Measurements from ENCODE around the gene GFER. TPM values are rescaled to one million over a fixed set of nuclear protein-coding genes. Genes with fewer than 3 reads are reported as not detected.

GFER gene
- total RNA-seq, 1 experiment from 2014 or later: 58.5 TPM

DNA sequence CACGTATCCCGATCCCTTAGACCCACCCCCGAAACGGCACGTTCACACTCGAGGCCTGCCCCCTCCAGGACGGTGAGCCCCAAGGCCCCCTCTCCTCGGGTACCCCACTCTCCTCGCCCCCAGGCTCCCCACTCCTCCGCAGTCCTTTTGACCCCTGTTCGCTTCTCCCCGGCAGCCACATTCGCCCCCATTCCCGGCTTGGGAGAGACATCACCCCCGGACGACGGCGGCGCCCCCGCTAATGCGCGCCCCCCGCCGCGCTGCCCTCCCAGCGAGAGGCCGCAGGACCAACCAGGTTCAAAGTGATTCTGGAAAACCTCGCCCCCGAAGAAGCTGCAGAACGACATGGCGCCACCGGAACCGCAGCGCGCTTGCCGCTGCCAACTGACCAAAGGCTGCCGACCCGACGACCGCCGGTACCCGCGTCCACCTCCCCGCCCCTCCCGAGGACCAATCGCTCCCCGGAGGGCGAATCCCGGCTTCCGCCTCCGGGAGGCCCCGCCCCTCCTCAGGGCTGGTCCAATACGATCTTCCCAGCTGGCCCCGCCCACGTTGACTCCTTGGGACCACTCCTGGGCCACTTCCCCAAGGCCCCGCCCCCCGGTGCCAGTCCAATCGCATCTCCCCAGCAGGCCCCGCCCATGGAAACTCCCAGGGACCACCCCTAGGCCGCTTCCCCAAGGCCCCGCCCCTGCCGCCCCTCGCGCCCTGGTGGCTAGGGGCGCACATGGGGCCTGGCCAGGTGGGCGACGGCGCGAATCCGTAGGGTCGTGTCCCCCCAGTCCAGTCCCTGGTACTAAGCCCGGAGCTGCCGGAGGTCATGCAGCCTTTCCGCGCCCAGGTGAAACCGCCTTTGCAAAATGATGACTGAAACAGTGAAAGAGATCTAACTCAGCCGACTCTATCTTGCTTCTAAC, 40.9 kb upstream of the GFER start, which contains the start of gene MSRB1 (continued):
- TF ChIP-seq, protein P1, sequence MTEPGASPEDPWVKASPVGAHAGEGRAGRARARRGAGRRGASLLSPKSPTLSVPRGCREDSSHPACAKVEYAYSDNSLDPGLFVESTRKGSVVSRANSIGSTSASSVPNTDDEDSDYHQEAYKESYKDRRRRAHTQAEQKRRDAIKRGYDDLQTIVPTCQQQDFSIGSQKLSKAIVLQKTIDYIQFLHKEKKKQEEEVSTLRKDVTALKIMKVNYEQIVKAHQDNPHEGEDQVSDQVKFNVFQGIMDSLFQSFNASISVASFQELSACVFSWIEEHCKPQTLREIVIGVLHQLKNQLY (CRISPR knock-in tag; IDR thresholded peaks at IDR 0.05): peak; percentile 44; the same call in 1 of the 2 replicates
- TF ChIP-seq JUN (CRISPR knock-in tag; IDR thresholded peaks at IDR 0.05) (0 out of 2 replicates have a peak, but pooled peaks have one; percentile 28), MXD4 (CRISPR knock-in tag; IDR thresholded peaks at IDR 0.05; ENCODE audit: borderline replicate concordance) (no peak), SMAD4 (CRISPR knock-in tag; IDR thresholded peaks at IDR 0.05) (no peak), GRHL2 (CRISPR knock-in tag; IDR thresholded peaks at IDR 0.05; ENCODE audit: insufficient replicate concordance, severe bottlenecking) (no peak), TEAD1 (CRISPR knock-in tag; IDR thresholded peaks at IDR 0.05) (peak; percentile 59), OVOL2 (CRISPR knock-in tag; IDR thresholded peaks at IDR 0.05; ENCODE audit: borderline replicate concordance) (no peak), ESRRA (CRISPR knock-in tag; IDR thresholded peaks at IDR 0.05; ENCODE audit: borderline replicate concordance) (peak; percentile 47; the same call in 1 of the 2 replicates), ZNF416 (CRISPR knock-in tag; IDR thresholded peaks at IDR 0.05) (0 out of 2 replicates have a peak, but pooled peaks have one; percentile 62), RELA (CRISPR knock-in tag; IDR thresholded peaks at IDR 0.05; ENCODE audit: borderline replicate concordance) (0 out of 2 replicates have a peak, but pooled peaks have one; percentile 35), NFE2L1 (CRISPR knock-in tag; IDR thresholded peaks at IDR 0.05) (peak; percentile 52; the same call in 1 of the 2 replicates), NFYB (CRISPR knock-in tag; conservative IDR thresholded peaks at IDR 0.05; ENCODE audit: low read depth) (peak; percentile 59), ZNF396 (CRISPR knock-in tag; IDR thresholded peaks at IDR 0.05; ENCODE audit: borderline replicate concordance) (no peak), ZNF317 (CRISPR knock-in tag; IDR thresholded peaks at IDR 0.05; ENCODE audit: borderline replicate concordance, low read depth) (no peak)
- TF ChIP-seq, protein P2, sequence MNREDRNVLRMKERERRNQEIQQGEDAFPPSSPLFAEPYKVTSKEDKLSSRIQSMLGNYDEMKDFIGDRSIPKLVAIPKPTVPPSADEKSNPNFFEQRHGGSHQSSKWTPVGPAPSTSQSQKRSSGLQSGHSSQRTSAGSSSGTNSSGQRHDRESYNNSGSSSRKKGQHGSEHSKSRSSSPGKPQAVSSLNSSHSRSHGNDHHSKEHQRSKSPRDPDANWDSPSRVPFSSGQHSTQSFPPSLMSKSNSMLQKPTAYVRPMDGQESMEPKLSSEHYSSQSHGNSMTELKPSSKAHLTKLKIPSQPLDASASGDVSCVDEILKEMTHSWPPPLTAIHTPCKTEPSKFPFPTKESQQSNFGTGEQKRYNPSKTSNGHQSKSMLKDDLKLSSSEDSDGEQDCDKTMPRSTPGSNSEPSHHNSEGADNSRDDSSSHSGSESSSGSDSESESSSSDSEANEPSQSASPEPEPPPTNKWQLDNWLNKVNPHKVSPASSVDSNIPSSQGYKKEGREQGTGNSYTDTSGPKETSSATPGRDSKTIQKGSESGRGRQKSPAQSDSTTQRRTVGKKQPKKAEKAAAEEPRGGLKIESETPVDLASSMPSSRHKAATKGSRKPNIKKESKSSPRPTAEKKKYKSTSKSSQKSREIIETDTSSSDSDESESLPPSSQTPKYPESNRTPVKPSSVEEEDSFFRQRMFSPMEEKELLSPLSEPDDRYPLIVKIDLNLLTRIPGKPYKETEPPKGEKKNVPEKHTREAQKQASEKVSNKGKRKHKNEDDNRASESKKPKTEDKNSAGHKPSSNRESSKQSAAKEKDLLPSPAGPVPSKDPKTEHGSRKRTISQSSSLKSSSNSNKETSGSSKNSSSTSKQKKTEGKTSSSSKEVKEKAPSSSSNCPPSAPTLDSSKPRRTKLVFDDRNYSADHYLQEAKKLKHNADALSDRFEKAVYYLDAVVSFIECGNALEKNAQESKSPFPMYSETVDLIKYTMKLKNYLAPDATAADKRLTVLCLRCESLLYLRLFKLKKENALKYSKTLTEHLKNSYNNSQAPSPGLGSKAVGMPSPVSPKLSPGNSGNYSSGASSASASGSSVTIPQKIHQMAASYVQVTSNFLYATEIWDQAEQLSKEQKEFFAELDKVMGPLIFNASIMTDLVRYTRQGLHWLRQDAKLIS (CRISPR knock-in tag; IDR thresholded peaks at IDR 0.05; ENCODE audit: borderline replicate concordance): no peak
- TF ChIP-seq, protein P3, sequence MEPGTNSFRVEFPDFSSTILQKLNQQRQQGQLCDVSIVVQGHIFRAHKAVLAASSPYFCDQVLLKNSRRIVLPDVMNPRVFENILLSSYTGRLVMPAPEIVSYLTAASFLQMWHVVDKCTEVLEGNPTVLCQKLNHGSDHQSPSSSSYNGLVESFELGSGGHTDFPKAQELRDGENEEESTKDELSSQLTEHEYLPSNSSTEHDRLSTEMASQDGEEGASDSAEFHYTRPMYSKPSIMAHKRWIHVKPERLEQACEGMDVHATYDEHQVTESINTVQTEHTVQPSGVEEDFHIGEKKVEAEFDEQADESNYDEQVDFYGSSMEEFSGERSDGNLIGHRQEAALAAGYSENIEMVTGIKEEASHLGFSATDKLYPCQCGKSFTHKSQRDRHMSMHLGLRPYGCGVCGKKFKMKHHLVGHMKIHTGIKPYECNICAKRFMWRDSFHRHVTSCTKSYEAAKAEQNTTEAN (CRISPR knock-in tag; IDR thresholded peaks at IDR 0.05): no peak
- TF ChIP-seq, protein P4, sequence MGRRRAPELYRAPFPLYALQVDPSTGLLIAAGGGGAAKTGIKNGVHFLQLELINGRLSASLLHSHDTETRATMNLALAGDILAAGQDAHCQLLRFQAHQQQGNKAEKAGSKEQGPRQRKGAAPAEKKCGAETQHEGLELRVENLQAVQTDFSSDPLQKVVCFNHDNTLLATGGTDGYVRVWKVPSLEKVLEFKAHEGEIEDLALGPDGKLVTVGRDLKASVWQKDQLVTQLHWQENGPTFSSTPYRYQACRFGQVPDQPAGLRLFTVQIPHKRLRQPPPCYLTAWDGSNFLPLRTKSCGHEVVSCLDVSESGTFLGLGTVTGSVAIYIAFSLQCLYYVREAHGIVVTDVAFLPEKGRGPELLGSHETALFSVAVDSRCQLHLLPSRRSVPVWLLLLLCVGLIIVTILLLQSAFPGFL (CRISPR knock-in tag; IDR thresholded peaks at IDR 0.05; ENCODE audit: borderline replicate concordance): no peak
- TF ChIP-seq, protein P5, sequence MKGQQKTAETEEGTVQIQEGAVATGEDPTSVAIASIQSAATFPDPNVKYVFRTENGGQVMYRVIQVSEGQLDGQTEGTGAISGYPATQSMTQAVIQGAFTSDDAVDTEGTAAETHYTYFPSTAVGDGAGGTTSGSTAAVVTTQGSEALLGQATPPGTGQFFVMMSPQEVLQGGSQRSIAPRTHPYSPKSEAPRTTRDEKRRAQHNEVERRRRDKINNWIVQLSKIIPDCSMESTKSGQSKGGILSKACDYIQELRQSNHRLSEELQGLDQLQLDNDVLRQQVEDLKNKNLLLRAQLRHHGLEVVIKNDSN (CRISPR knock-in tag; IDR thresholded peaks at IDR 0.05): peak; percentile 49; the same call in 1 of the 2 replicates
- TF ChIP-seq, protein P6, sequence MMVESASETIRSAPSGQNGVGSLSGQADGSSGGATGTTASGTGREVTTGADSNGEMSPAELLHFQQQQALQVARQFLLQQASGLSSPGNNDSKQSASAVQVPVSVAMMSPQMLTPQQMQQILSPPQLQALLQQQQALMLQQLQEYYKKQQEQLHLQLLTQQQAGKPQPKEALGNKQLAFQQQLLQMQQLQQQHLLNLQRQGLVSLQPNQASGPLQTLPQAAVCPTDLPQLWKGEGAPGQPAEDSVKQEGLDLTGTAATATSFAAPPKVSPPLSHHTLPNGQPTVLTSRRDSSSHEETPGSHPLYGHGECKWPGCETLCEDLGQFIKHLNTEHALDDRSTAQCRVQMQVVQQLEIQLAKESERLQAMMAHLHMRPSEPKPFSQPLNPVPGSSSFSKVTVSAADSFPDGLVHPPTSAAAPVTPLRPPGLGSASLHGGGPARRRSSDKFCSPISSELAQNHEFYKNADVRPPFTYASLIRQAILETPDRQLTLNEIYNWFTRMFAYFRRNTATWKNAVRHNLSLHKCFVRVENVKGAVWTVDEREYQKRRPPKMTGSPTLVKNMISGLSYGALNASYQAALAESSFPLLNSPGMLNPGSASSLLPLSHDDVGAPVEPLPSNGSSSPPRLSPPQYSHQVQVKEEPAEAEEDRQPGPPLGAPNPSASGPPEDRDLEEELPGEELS (CRISPR knock-in tag; IDR thresholded peaks at IDR 0.05): peak; percentile 86
- TF ChIP-seq, protein P7, sequence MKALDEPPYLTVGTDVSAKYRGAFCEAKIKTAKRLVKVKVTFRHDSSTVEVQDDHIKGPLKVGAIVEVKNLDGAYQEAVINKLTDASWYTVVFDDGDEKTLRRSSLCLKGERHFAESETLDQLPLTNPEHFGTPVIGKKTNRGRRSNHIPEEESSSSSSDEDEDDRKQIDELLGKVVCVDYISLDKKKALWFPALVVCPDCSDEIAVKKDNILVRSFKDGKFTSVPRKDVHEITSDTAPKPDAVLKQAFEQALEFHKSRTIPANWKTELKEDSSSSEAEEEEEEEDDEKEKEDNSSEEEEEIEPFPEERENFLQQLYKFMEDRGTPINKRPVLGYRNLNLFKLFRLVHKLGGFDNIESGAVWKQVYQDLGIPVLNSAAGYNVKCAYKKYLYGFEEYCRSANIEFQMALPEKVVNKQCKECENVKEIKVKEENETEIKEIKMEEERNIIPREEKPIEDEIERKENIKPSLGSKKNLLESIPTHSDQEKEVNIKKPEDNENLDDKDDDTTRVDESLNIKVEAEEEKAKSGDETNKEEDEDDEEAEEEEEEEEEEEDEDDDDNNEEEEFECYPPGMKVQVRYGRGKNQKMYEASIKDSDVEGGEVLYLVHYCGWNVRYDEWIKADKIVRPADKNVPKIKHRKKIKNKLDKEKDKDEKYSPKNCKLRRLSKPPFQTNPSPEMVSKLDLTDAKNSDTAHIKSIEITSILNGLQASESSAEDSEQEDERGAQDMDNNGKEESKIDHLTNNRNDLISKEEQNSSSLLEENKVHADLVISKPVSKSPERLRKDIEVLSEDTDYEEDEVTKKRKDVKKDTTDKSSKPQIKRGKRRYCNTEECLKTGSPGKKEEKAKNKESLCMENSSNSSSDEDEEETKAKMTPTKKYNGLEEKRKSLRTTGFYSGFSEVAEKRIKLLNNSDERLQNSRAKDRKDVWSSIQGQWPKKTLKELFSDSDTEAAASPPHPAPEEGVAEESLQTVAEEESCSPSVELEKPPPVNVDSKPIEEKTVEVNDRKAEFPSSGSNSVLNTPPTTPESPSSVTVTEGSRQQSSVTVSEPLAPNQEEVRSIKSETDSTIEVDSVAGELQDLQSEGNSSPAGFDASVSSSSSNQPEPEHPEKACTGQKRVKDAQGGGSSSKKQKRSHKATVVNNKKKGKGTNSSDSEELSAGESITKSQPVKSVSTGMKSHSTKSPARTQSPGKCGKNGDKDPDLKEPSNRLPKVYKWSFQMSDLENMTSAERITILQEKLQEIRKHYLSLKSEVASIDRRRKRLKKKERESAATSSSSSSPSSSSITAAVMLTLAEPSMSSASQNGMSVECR (CRISPR knock-in tag; IDR thresholded peaks at IDR 0.05; ENCODE audit: borderline replicate concordance): peak; percentile 34; the same call in 1 of the 2 replicates
